ENCODE data around the gene ZDHHC14.

ZDHHC14 gene

DNA sequence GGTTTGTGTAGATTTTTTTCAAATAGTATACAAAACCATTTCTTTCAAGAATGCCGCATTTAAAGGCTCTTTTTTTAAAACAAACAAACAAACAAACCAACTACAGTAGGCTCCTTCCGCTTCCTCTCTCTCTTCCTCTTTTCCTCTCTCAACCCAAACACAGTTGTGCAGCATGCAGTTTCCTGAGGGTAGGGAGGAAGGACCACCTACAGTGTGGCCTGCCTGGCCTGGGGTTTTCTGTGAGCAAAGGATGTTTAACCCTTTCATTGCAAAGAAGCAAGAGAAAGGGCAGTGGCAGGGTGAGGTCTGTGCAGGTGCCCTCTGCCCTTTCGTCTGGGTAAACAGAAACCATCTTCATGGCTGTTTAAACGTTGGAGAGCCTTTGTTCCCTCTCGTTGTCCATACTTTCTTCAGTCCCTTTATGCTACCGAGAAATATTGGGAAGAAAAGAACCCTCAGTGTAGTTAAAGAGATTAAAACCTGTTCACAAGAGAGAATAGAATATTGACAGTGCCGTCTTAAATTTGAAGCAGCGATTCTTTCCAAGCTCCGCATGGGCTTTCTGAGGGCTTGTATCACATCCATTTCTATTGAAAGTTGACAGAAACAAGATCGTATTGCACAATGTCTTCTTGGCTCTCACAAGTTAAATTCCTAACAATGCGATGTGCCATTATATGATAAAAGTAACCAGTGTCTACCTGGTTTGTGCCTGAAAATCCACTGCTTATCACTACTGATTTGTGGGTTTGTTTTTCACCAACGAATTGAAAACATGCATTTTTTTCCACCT is 226.5 kb downstream of the ZDHHC14 start:
- H3K36me3 ChIP-seq (ENCODE audit: control insufficient read depth, insufficient read depth, low read length): no peaks in the 10 kb centered on the region
- H3K4me3 ChIP-seq (ENCODE audit: low read length): no peak overlapping the region
- peaks cover 12% of the 10 kb centered on the region for H3K4me1 ChIP-seq (ENCODE audit: control insufficient read depth, insufficient read depth, low read length)
- no peaks in the 10 kb centered on the region for H3K9me3 ChIP-seq (ENCODE audit: control insufficient read depth, low read length)
- H3K9ac ChIP-seq (ENCODE audit: low read length): no peak overlapping the region
- H3K27me3 ChIP-seq (ENCODE audit: control insufficient read depth, insufficient read depth, low read length): no peaks in the 10 kb centered on the region

DNA sequence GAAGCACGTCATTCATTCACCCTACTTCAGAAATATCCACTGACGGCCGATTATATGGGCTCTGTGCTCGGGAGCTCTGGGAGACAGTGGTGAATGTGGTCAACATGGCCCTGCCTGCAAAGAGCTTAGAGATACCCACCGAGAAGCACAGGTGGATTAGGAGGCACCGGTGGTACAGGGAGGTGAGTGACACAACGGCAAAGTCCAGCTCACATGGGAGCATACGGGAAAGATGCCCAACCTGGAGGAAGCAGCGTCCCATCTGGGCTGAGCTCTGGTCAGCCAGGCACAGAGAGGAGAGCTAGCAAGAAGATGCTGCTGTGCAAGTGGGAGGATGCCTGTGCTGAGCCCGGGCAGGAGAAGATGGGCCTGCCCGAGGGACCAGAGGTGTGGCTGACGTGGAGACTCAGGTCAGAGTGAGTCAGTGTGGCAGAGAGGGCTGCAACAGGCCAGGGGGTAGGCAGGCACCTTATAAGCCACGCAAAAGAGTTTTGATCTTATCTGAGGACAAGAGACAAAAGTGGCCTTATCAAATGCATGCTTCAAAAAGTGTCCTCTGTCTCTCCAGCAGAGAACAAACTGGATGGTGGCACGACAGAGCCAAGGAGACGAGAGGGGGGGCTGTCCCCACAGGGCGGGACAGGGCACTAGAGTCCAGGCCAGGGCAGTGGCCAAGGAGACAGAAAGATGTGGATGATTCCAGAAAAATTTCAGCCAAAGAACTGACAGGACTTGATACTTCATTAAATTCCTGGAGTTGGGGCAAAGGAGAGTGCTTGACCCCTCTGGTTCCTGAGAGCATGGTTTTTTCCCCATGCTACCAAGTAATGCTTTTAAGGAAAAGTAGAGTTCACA is 227.5 kb downstream of the ZDHHC14 start:
- no peaks in the 10 kb centered on the region for H3K9me3 ChIP-seq (ENCODE audit: control insufficient read depth, low read length)
- peaks cover 17% of the 10 kb centered on the region for H3K4me1 ChIP-seq (ENCODE audit: control insufficient read depth, insufficient read depth, low read length)
- H3K36me3 ChIP-seq (ENCODE audit: control insufficient read depth, insufficient read depth, low read length): no peaks in the 10 kb centered on the region
- no peak overlapping the region for H3K9ac ChIP-seq (ENCODE audit: low read length)
- H3K27me3 ChIP-seq (ENCODE audit: control insufficient read depth, insufficient read depth, low read length): no peaks in the 10 kb centered on the region
- H3K4me3 ChIP-seq (ENCODE audit: low read length): no peak overlapping the region

DNA sequence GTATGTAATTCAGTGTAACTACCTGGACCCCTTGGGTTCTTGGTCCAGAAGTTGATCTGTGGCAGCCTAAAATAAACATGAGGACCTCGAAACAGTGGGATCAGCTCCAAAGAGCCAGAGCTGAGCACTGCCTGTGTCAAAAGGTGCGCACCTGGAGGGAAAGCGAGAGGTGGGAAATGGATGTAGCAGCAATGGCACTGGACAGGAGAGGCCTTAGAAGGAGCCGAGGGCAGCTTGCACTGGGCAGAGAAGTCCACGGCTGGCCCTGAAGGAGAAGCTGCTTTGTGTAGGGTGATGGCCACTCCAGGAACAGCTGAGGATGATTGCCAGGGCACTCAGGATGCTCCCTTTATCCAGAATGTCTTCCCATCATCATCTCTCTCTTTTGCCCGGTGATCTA is 228.1 kb downstream of the ZDHHC14 start:
- peaks cover 23% of the 10 kb centered on the region for H3K4me1 ChIP-seq (ENCODE audit: control insufficient read depth, insufficient read depth, low read length)
- H3K27me3 ChIP-seq (ENCODE audit: control insufficient read depth, insufficient read depth, low read length): no peaks in the 10 kb centered on the region
- no peaks in the 10 kb centered on the region for H3K9me3 ChIP-seq (ENCODE audit: control insufficient read depth, low read length)
- no peak overlapping the region for H3K4me3 ChIP-seq (ENCODE audit: low read length)
- no peak overlapping the region for H3K9ac ChIP-seq (ENCODE audit: low read length)
- H3K36me3 ChIP-seq (ENCODE audit: control insufficient read depth, insufficient read depth, low read length): no peaks in the 10 kb centered on the region

DNA sequence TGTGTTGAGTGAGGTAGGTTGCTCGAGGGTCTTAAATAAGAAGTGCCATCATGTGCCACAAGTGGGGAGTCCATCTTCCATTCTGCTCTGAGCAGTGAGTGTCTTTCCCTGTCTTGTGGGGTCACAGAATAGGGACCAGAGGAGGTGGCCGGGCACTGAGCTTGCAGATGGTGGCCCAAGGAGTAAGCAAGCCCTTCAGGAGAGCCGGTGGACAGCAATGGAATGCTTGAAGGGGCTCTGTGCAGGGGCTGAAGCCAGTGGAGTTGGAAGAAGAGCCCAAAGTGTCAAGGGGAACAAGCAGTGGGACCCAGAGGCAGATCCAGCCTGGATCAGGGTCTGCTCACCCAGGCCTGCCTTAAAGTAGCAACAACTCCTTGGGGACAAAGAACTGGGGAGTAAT is 228.6 kb downstream of the ZDHHC14 start:
- no peaks in the 10 kb centered on the region for H3K27me3 ChIP-seq (ENCODE audit: control insufficient read depth, insufficient read depth, low read length)
- H3K4me3 ChIP-seq (ENCODE audit: low read length): no peak overlapping the region
- H3K9me3 ChIP-seq (ENCODE audit: control insufficient read depth, low read length): no peaks in the 10 kb centered on the region
- H3K9ac ChIP-seq (ENCODE audit: low read length): no peak overlapping the region
- no peaks in the 10 kb centered on the region for H3K36me3 ChIP-seq (ENCODE audit: control insufficient read depth, insufficient read depth, low read length)
- H3K4me1 ChIP-seq (ENCODE audit: control insufficient read depth, insufficient read depth, low read length): peaks cover 26% of the 10 kb centered on the region

DNA sequence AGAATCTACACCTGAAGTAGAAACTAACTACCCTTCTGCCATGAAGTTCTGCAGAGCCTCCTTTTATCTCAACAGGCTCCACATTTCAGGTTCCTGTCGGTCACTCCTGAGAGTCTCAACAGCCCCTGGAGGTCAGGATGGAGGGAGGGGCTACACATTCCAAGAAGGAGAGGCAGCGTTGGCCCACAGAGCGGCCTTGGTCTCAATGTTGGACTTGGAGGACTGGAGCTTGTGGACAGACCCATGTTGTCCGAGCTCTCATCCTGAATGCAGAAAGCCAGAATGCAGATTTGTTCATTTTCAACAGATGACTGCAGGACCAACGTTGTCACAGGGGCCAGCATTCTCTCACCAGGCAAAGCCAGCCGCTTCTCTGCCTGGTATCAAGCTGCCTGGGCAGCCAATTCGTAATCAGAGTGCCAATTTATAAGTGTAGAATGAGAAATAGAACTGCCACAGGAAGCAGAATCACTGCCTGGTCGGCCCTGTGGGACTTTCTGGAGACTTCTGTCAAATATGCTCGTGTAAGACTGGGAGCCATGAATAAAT is 229.5 kb downstream of the ZDHHC14 start:
- no peaks in the 10 kb centered on the region for H3K36me3 ChIP-seq (ENCODE audit: control insufficient read depth, insufficient read depth, low read length)
- no peak overlapping the region for H3K9ac ChIP-seq (ENCODE audit: low read length)
- H3K9me3 ChIP-seq (ENCODE audit: control insufficient read depth, low read length): no peaks in the 10 kb centered on the region
- H3K27me3 ChIP-seq (ENCODE audit: control insufficient read depth, insufficient read depth, low read length): no peaks in the 10 kb centered on the region
- H3K4me3 ChIP-seq (ENCODE audit: low read length): no peak overlapping the region
- peaks cover 26% of the 10 kb centered on the region for H3K4me1 ChIP-seq (ENCODE audit: control insufficient read depth, insufficient read depth, low read length)

DNA sequence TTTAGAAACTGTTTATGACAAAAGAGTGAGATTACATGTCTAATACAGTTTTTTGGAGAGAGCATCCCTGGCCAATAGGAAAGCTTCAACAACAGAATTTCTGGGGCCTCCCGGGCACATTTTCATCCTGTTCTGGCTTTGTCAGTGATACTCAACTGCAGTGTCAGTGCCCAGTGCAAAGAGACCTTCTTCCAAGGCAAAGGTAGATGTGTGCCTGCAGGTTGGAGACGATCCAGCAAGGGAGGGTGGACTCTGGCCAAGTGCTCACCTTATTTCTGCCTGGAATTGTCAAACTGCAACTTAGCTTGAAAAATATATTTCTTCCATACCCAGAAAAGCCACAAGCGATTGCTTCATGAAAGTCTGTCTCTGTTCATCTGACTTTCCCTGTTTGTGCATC is 230.4 kb downstream of the ZDHHC14 start:
- Histone ChIP-seq H3K9me3 (ENCODE audit: control insufficient read depth, low read length) (no peaks in the 10 kb centered on the region), H3K9ac (ENCODE audit: low read length) (no peak overlapping the region), H3K27me3 (ENCODE audit: control insufficient read depth, insufficient read depth, low read length) (no peaks in the 10 kb centered on the region), H3K4me3 (ENCODE audit: low read length) (no peak overlapping the region), H3K4me1 (ENCODE audit: control insufficient read depth, insufficient read depth, low read length) (peaks cover 26% of the 10 kb centered on the region), H3K36me3 (ENCODE audit: control insufficient read depth, insufficient read depth, low read length) (no peaks in the 10 kb centered on the region)

DNA sequence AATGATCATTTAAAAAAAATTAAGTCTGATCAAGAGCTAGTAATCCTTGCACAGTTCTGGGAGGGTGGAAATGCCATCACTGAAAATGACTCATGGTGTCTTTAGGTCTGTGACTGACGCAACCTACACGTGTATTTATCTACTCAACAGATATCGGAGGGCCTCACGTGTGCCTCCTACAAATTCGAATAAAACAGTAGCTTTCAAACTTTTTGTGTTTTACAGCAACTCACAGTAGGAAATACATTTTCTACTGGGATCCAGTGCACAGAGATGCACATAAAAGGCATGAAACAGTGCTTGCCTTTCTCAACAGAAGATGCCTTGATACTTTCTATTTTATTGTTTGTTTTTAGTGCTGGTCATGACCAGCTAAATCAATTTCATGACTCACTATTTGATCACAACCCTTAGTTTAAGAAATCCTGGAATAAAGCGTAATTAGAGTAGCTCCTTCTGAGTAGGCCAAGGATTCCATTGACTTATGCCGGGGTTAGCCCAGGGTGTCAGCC is 232.1 kb downstream of the ZDHHC14 start:
- Histone ChIP-seq H3K4me3 (ENCODE audit: low read length) (no peak overlapping the region), H3K9ac (ENCODE audit: low read length) (no peak overlapping the region), H3K27me3 (ENCODE audit: control insufficient read depth, insufficient read depth, low read length) (no peaks in the 10 kb centered on the region), H3K4me1 (ENCODE audit: control insufficient read depth, insufficient read depth, low read length) (peaks cover 26% of the 10 kb centered on the region), H3K9me3 (ENCODE audit: control insufficient read depth, low read length) (no peaks in the 10 kb centered on the region), H3K36me3 (ENCODE audit: control insufficient read depth, insufficient read depth, low read length) (no peaks in the 10 kb centered on the region)

DNA sequence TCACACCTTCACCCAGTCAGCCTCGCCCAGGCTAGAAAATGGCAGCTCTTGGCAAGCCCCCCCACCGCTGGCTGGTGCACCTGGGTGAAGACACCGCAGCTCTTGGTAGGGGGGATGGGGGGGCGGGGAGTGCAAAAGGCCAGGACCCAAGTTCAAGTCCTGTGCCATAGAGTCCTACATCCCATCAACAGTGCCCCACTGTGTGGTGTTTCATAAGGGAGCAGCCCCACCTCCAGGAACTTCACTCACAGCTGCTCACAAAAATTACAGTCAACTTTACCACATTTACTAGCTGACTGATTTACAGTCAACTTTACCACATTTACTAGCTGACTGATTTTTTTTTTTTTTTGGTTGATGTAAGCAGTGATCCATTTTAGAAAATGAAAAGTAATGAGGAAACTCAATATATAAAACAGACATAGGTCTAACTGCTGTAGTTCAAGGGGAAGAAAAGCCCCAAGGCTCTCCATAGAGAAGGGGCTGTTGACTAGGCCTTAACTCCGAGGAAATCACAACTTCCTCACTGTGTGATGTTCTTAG is 233.1 kb downstream of the ZDHHC14 start:
- Histone ChIP-seq H3K36me3 (ENCODE audit: control insufficient read depth, insufficient read depth, low read length) (no peaks in the 10 kb centered on the region), H3K4me3 (ENCODE audit: low read length) (no peak overlapping the region), H3K4me1 (ENCODE audit: control insufficient read depth, insufficient read depth, low read length) (peaks cover 26% of the 10 kb centered on the region), H3K9me3 (ENCODE audit: control insufficient read depth, low read length) (no peaks in the 10 kb centered on the region), H3K9ac (ENCODE audit: low read length) (no peak overlapping the region), H3K27me3 (ENCODE audit: control insufficient read depth, insufficient read depth, low read length) (no peaks in the 10 kb centered on the region)

DNA sequence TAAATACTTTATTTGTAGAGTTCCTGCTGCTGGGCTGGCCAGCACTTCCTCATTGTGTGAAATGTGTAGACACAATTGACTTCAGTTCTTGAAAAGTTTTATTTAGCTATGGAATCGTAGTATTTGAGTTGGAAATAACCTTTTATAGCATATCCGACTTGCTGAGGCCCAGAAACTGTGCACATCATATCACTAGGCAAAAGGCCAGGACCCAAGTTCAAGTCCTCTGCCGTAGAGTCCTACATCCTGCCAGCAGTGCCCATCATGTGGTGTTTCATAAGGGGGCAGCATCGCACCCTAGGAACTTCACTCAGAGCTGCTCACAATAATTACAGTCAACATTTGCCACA is 234.4 kb downstream of the ZDHHC14 start:
- H3K9me3 ChIP-seq (ENCODE audit: control insufficient read depth, low read length): no peaks in the 10 kb centered on the region
- H3K4me1 ChIP-seq (ENCODE audit: control insufficient read depth, insufficient read depth, low read length): peaks cover 28% of the 10 kb centered on the region
- H3K36me3 ChIP-seq (ENCODE audit: control insufficient read depth, insufficient read depth, low read length): no peaks in the 10 kb centered on the region
- no peak overlapping the region for H3K4me3 ChIP-seq (ENCODE audit: low read length)
- H3K9ac ChIP-seq (ENCODE audit: low read length): no peak overlapping the region
- no peaks in the 10 kb centered on the region for H3K27me3 ChIP-seq (ENCODE audit: control insufficient read depth, insufficient read depth, low read length)

DNA sequence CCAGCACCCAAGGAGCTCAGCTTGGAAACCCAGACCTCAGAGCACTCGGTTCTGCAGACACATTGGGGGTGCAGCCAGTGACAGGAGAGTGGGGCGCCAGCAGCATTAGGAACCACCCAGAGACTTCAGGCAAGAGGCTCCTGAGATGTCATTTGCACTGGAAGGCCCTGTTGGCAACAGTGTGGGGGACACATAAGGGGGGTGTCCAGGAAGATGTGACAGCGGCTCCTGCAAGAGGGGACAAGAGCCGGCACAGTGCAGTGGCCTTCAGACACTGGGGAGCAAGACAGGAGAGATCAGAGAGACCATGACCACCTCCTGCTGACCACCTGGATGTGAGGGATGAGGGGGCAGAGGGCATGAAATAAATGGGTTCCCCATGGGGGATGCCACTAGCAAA is 235.0 kb downstream of the ZDHHC14 start:
- no peaks in the 10 kb centered on the region for H3K9me3 ChIP-seq (ENCODE audit: control insufficient read depth, low read length)
- H3K27me3 ChIP-seq (ENCODE audit: control insufficient read depth, insufficient read depth, low read length): no peaks in the 10 kb centered on the region
- H3K4me1 ChIP-seq (ENCODE audit: control insufficient read depth, insufficient read depth, low read length): peaks cover 31% of the 10 kb centered on the region
- no peaks in the 10 kb centered on the region for H3K36me3 ChIP-seq (ENCODE audit: control insufficient read depth, insufficient read depth, low read length)
- no peak overlapping the region for H3K4me3 ChIP-seq (ENCODE audit: low read length)
- no peak overlapping the region for H3K9ac ChIP-seq (ENCODE audit: low read length)

DNA sequence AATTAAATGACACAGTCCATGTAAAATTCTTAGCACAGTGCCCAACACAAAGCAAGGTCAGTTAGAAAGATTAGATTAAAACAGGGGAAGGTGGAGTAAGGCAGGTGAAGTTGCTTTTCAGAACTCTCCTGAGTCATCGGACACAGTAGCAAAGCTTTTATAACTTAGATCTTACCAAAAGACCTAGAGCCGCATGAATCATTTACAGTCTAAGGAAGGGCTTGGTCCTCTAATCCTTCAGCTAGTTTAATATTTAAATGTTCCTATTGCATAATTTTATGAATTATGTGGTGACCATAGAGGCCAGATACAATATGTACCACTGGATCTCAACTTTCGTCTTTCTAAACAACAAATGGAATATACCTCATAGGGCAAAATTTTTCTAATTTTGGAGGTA is 240.0 kb downstream of the ZDHHC14 start:
- Histone ChIP-seq H3K27me3 (ENCODE audit: control insufficient read depth, insufficient read depth, low read length) (no peaks in the 10 kb centered on the region), H3K36me3 (ENCODE audit: control insufficient read depth, insufficient read depth, low read length) (no peaks in the 10 kb centered on the region), H3K4me3 (ENCODE audit: low read length) (no peak overlapping the region), H3K4me1 (ENCODE audit: control insufficient read depth, insufficient read depth, low read length) (peaks cover 5% of the 10 kb centered on the region), H3K9me3 (ENCODE audit: control insufficient read depth, low read length) (no peaks in the 10 kb centered on the region), H3K9ac (ENCODE audit: low read length) (no peak overlapping the region)

DNA sequence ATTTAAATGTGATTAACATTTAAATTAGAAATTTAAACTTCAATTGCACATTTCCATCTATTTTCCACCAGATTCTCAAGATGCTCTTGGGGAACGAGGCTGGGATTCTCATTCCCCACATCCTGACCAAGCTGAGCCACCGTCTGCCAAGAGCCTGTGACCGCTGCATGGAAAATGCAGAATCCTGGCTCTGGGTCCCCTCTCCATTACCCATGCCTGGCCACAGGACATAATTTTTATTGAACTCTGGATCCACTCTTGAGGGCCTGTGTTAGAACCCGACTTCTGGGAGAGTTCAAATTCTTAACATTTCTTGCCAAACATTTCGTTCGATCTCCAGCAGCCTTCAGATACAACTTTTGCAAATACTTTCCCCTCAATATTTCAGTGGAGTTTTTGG is 240.4 kb downstream of the ZDHHC14 start:
- Histone ChIP-seq H3K36me3 (ENCODE audit: control insufficient read depth, insufficient read depth, low read length) (no peaks in the 10 kb centered on the region), H3K9ac (ENCODE audit: low read length) (no peak overlapping the region), H3K4me1 (ENCODE audit: control insufficient read depth, insufficient read depth, low read length) (peaks cover 5% of the 10 kb centered on the region), H3K9me3 (ENCODE audit: control insufficient read depth, low read length) (no peaks in the 10 kb centered on the region), H3K27me3 (ENCODE audit: control insufficient read depth, insufficient read depth, low read length) (no peaks in the 10 kb centered on the region), H3K4me3 (ENCODE audit: low read length) (no peak overlapping the region)

Measured in mucosa of stomach (tissue), 1 donor.